Astrocyte of the spinal cord (primary cell): ENCODE measurements around the gene NOL7.
A peak's percentile ranks its signal among the peaks of the same experiment; 100 is the strongest.

Experiments
- DNase-seq: peaks from one replicate; pipeline ENCODE4 v3.0.0; 2011; ENCODE audit warnings: low read depth, low spot score
- H3K4me3 ChIP-seq: 2 replicates; pipeline ENCODE4 v1.5.1; 2011; ENCODE audit warnings: low read depth, mild to moderate bottlenecking, low read length, moderate library complexity
- in situ Hi-C: cut with HindIII; loops from 2 replicates; pipeline ENCODE4 v1.10.0; 2017; ENCODE audit warnings: low sequenced_read_pairs
- TF ChIP-seq, protein P1 (sequence below): IDR thresholded peaks from 2 replicates; pipeline ENCODE4 v1.5.1; 2012; ENCODE audit warnings: low read depth, mild to moderate bottlenecking, low read length, inconsistent platforms

Gene NOL7

DNA sequence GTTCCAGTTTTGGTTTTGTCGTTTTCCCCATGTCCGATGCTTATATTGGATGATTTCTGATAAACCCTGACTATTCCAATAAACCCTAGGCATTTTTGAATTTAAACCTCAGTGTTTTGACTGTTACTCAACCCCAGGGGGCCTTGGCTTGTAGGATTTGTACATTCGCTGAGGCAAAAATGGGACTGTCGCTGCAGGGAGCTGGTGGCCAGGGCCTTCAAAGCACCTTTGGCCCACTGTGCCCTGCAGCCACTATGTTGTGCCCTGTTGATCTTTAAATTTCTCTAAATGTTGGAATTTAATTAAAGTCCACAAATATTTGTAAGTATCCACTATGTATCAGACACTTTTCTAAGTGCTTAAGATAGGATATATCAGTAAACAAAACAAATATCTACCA, 9.5 kb upstream of the NOL7 start:
- DNase-seq = no peak
- TF ChIP-seq, protein P1, sequence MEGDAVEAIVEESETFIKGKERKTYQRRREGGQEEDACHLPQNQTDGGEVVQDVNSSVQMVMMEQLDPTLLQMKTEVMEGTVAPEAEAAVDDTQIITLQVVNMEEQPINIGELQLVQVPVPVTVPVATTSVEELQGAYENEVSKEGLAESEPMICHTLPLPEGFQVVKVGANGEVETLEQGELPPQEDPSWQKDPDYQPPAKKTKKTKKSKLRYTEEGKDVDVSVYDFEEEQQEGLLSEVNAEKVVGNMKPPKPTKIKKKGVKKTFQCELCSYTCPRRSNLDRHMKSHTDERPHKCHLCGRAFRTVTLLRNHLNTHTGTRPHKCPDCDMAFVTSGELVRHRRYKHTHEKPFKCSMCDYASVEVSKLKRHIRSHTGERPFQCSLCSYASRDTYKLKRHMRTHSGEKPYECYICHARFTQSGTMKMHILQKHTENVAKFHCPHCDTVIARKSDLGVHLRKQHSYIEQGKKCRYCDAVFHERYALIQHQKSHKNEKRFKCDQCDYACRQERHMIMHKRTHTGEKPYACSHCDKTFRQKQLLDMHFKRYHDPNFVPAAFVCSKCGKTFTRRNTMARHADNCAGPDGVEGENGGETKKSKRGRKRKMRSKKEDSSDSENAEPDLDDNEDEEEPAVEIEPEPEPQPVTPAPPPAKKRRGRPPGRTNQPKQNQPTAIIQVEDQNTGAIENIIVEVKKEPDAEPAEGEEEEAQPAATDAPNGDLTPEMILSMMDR = no peak
- H3K4me3 ChIP-seq = no peak overlapping the region
- in situ Hi-C loops = no loop called here

DNA sequence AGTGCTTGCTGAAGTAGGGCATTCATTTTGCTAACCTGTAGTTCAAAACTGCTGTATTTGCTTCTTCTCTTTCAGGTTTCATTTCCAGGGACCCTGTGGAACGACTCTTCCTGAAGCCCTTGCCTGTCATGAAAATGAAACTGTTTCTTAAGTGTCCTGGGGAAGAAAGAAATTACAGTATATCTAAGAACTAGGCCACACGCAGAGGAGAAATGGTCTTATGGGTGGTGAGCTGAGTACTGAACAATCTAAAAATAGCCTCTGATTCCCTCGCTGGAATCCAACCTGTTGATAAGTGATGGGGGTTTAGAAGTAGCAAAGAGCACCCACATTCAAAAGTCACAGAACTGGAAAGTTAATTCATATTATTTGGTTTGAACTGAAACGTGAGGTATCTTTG, 3.4 kb upstream of the NOL7 start:
- no peak for DNase-seq
- in situ Hi-C loops = no loop called here
- TF ChIP-seq, protein P1 = no peak
- H3K4me3 ChIP-seq = no peak overlapping the region

DNA sequence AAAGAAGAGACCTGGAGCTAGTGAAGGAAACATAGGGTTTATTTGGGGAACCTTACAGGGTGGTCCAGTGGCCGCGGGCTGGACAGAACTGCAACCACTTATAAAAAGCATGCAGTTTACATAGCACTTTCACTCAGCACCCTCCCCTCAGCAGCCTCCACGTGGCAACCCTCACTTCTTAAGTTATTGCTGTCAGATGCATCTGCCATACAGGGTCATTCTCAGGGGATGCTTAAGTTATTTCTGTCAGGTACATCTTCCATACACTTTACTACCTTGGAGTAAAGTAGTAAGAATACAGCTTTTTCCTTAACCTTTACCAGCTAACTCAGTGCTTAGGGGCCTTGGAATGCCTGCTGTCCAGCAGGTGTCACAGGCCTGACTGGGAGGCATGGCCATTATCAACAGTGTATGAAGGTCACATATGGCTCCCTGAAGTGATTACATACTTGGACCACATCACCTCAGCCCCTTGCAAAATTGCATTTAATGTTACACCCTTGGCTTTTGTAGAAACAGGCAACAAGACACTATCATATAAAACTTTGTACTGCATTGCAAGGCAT, 2.0 kb upstream of the NOL7 start:
- in situ Hi-C loops = no loop called here
- TF ChIP-seq, protein P1 = no peak
- DNase-seq = no peak
- no peak overlapping the region for H3K4me3 ChIP-seq

DNA sequence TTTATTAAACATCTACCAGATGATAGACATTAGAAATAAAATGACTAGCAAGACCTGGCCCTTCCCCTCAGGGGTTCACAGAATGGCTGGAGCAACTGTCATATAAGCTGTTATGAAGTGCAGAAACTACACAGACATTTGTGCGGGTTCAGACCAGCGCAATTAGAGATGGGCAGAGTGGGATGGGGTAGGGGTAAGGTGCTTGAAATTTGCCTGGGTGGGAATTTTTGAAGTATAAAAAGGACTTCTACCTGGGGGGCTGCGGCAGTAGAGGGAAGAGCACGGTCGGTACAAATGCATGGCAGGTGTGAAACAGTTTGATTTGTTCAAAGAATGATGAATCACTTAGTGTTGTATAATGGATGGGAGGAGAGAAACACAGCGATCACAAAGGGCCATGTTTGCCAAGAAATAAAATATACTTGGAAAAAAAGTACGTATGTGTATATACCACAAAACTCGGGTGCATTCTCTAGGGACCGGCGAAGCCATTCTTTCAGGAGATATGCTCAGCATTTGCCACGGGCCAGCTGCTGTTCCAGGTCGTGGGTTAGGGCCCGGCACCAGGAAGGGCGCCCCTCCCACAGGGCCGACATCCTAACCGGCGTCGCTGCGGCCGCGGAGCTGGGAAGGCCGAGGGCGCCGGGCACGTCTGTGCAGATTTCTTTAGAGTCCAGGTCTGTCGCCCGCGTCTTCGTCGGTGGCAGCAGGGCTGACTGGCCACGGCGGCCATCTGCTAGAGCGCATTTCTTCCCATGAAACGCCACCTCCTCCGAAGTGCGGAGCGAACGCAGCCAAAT, 809 bp upstream of the NOL7 start:
- peak overlapping the region; percentile 94 for H3K4me3 ChIP-seq
- in situ Hi-C loops = no loop called here
- no peak for DNase-seq
- TF ChIP-seq, protein P1 = no peak

DNA sequence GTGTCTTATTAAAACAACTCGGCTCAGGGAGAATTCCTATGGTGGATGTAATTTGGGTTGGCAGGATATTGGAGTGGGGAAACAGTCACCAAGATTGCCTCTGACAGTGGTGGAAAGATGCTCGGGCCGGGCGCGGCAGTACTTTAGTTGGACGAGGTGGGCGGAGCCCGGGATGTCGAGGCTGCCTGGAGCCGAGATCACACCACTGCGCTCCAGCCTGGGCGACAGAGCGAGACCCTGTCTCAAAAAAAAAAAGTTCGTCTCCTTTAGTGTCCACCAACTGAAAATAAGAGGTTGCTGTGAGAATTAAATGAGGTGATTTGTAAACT, 621 bp downstream of the NOL7 start:
- H3K4me3 ChIP-seq = peak overlapping the region; percentile 94
- in situ Hi-C loops = no loop called here
- TF ChIP-seq, protein P1 = no peak
- no peak for DNase-seq

DNA sequence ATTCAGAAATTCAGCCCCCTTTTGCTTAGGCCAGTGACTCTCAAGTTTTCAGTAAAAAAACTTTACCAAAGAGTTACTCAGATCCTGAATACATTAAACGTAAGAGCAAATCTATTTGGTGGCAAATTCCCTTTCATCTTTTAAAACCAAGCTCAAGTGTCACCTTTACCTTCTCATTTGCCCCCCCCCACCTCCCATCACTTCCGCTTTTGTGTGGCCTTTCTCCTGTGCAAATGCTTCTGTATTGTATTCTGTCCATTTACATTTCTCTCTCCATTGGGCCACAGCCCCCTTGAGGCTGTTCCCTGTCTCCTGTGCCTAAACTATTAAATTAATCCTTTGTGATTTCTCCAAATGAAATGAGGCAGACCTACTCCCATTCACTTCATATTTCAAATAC, 1.9 kb downstream of the NOL7 start:
- TF ChIP-seq, protein P1 = no peak
- in situ Hi-C loops = no loop called here
- DNase-seq = no peak
- no peak overlapping the region for H3K4me3 ChIP-seq
